Measurements from ENCODE around the gene ALG12.

DNA sequence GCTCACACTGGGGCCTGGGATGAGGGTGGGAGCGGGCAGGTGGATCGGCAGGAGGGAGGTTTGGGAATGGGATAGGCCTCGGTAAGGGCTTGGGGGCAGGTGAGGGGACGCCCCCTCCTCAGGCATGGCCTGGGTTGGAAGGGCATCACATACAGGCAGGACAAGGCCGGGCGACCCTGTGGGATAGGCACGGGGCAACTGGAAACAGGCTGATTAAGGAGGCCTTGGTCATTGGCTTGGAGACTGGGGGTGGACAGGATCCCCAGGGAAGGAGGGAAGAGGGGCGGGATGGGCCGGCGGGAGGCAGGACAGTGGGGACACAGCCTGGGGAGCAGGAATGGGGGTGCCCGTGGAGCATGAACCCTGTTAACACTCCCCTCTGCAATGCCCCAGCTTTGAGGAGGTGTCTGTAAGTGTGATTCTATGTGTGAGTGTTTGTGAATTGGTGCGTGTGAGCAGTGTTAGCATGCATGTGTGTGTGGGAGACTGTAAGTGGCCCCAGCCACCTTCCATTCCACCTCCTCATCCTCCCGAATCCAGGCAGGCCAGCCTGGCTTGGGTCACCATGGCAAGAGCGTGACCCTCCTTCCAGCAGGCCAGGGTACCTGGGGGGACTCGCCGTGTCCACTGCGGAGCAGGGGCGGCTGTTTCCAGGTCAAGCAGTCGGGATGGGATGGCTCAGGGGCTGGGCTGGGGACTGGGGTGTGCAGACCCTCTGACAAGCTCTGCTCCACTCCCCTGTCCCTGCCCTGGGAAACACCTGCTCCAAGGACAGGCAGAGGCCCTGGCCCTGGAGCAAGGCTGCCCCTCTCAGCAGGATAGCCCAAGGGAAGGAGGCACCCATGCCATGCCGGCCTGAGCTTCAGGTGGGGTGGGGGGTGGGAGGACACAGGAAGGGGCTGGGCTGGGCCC lies 38.9 kb upstream of the ALG12 start:
- TF ChIP-seq, protein P1, sequence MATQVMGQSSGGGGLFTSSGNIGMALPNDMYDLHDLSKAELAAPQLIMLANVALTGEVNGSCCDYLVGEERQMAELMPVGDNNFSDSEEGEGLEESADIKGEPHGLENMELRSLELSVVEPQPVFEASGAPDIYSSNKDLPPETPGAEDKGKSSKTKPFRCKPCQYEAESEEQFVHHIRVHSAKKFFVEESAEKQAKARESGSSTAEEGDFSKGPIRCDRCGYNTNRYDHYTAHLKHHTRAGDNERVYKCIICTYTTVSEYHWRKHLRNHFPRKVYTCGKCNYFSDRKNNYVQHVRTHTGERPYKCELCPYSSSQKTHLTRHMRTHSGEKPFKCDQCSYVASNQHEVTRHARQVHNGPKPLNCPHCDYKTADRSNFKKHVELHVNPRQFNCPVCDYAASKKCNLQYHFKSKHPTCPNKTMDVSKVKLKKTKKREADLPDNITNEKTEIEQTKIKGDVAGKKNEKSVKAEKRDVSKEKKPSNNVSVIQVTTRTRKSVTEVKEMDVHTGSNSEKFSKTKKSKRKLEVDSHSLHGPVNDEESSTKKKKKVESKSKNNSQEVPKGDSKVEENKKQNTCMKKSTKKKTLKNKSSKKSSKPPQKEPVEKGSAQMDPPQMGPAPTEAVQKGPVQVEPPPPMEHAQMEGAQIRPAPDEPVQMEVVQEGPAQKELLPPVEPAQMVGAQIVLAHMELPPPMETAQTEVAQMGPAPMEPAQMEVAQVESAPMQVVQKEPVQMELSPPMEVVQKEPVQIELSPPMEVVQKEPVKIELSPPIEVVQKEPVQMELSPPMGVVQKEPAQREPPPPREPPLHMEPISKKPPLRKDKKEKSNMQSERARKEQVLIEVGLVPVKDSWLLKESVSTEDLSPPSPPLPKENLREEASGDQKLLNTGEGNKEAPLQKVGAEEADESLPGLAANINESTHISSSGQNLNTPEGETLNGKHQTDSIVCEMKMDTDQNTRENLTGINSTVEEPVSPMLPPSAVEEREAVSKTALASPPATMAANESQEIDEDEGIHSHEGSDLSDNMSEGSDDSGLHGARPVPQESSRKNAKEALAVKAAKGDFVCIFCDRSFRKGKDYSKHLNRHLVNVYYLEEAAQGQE (IDR thresholded peaks at IDR 0.05; ENCODE audit: borderline replicate concordance): no peak
- TF ChIP-seq, protein P2, sequence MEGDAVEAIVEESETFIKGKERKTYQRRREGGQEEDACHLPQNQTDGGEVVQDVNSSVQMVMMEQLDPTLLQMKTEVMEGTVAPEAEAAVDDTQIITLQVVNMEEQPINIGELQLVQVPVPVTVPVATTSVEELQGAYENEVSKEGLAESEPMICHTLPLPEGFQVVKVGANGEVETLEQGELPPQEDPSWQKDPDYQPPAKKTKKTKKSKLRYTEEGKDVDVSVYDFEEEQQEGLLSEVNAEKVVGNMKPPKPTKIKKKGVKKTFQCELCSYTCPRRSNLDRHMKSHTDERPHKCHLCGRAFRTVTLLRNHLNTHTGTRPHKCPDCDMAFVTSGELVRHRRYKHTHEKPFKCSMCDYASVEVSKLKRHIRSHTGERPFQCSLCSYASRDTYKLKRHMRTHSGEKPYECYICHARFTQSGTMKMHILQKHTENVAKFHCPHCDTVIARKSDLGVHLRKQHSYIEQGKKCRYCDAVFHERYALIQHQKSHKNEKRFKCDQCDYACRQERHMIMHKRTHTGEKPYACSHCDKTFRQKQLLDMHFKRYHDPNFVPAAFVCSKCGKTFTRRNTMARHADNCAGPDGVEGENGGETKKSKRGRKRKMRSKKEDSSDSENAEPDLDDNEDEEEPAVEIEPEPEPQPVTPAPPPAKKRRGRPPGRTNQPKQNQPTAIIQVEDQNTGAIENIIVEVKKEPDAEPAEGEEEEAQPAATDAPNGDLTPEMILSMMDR (IDR thresholded peaks at IDR 0.05; ENCODE audit: poor library complexity, severe bottlenecking): no peak
- no peak for TF ChIP-seq POLR2AphosphoS5 (IDR thresholded peaks at IDR 0.05)
- no peak for TF ChIP-seq RAD21 (conservative IDR thresholded peaks at IDR 0.05)
- no peak for TF ChIP-seq EZH2 (IDR thresholded peaks at IDR 0.05; ENCODE audit: borderline replicate concordance, insufficient read depth, low read length, poor library complexity, severe bottlenecking)
- TF ChIP-seq TAF1 (IDR thresholded peaks at IDR 0.05; ENCODE audit: low read depth): no peak
- no peak for TF ChIP-seq SMC3 (conservative IDR thresholded peaks at IDR 0.05; ENCODE audit: poor library complexity)

All from neural cell (in vitro differentiated cells).